B cell (primary cell): ENCODE data around the gene GMPR. TPM values are rescaled to one million over a fixed set of nuclear protein-coding genes. Genes with fewer than 3 reads are reported as not detected.
A peak's percentile ranks its signal among the peaks of the same experiment; 100 is the strongest.

Experiments used
- ATAC-seq: fragments of 200-7000 bp; cut with Tn5 transposase; one replicate; pipeline ENCODE4 v1.10.0; 2021; ENCODE audit warnings: low read depth, mild to moderate bottlenecking, moderate number of reproducible peaks, moderate library complexity
- CTCF ChIA-PET: fragments of 350-600 bp; sonication (Branson Sonifier 250); formaldehyde crosslinking; loops from one replicate; lab custom pipeline; 2021; ENCODE audit warnings: antibody characterized with exemption, inconsistent platforms; lab: Charles Lee
- POLR2A ChIA-PET: fragments of 350-600 bp; sonication (Branson Sonifier 250); formaldehyde crosslinking; loops from one replicate; lab custom pipeline; 2021; ENCODE audit warnings: antibody characterized with exemption; lab: Charles Lee
- DNase-seq: peaks from one replicate; pipeline ENCODE4 v3.0.0; 2013
- H2AFZ ChIP-seq: 2 replicates; pipeline ENCODE4 v1.6.1; 2012; ENCODE audit warnings: mild to moderate bottlenecking, low read depth, low read length; ENCODE audit not compliant: insufficient read depth, poor library complexity, severe bottlenecking
- H3K27ac ChIP-seq, 2 donors: 1 replicate in 1 of 2; 2 replicates in 1 of 2; pipeline ENCODE4 v1.5.1; 2012 to 2013; ENCODE audit warnings: low read length in 2 of 2, mild to moderate bottlenecking in 2 of 2, moderate library complexity in 1 of 2
- H3K27me3 ChIP-seq, 4 experiments: fragments of 200-600 bp in 1 of 4; sonication (generic) in 1 of 4; replicated peaks in 1 of 4; 1 replicate in 2 of 4; 2 replicates in 2 of 4; pipeline versions ENCODE4 v1.6.1 to v1.7.0; 2013 to 2016; ENCODE audit warnings: low read length in 3 of 4, mild to moderate bottlenecking in 2 of 4, mixed read lengths in 1 of 4, moderate library complexity in 1 of 4; ENCODE audit not compliant: insufficient read depth in 4 of 4, control insufficient read depth in 3 of 4; ENCODE audit errors: control extremely low read depth in 1 of 4
- H3K36me3 ChIP-seq, 2 experiments: replicated peaks in 1 of 2; 1 replicate in 1 of 2; 2 replicates in 1 of 2; pipeline versions ENCODE4 v1.6.1 to v1.7.1; 2013; ENCODE audit warnings: low read length in 1 of 2; ENCODE audit not compliant: insufficient read depth in 2 of 2, control insufficient read depth in 1 of 2; ENCODE audit errors: control extremely low read depth in 1 of 2, extremely low read depth in 1 of 2
- H3K4me1 ChIP-seq, 2 donors: fragments of 200-600 bp in 1 of 2; sonication (generic) in 1 of 2; 1 replicate in 1 of 2; 2 replicates in 1 of 2; pipeline versions ENCODE4 v1.5.1 to v1.6.1; 2013 to 2017; ENCODE audit warnings: low read length in 2 of 2; ENCODE audit not compliant: control insufficient read depth in 2 of 2, insufficient read depth in 2 of 2
- H3K4me2 ChIP-seq: replicated peaks from 2 replicates; pipeline ENCODE3; 2012; ENCODE audit warnings: mild to moderate bottlenecking, low read depth, low read length; ENCODE audit not compliant: poor library complexity, severe bottlenecking
- H3K4me3 ChIP-seq, 5 experiments: fragments of 200-600 bp in 1 of 5; sonication (generic) in 1 of 5; 1 replicate in 3 of 5; 2 replicates in 2 of 5; pipeline versions ENCODE4 v1.5.1 to v1.7.0; 2011 to 2016; ENCODE audit warnings: low read length in 4 of 5, mild to moderate bottlenecking in 4 of 5, low read depth in 2 of 5, control low read depth in 1 of 5, moderate library complexity in 1 of 5; ENCODE audit not compliant: insufficient read depth in 1 of 5; ENCODE audit errors: control extremely low read depth in 1 of 5, extremely low read depth in 1 of 5
- H3K79me2 ChIP-seq: fragments of 200-600 bp; sonication (generic); one replicate; pipeline ENCODE4 v1.6.0; 2016; ENCODE audit warnings: low read length; ENCODE audit not compliant: control insufficient read depth, insufficient read depth
- H3K9ac ChIP-seq: fragments of 200-600 bp; sonication (generic); 2 replicates; pipeline ENCODE4 v1.6.1; 2017; ENCODE audit warnings: mild to moderate bottlenecking, low read length, moderate library complexity
- H3K9me3 ChIP-seq, 3 donors: one replicate each; pipeline versions ENCODE4 v1.6.1 to v1.7.1; 2013; ENCODE audit warnings: low read length in 2 of 3; ENCODE audit not compliant: control insufficient read depth in 2 of 3, insufficient read depth in 1 of 3; ENCODE audit errors: control extremely low read depth in 1 of 3
- H4K20me1 ChIP-seq: 2 replicates; pipeline ENCODE4 v1.6.0; 2012; ENCODE audit warnings: mild to moderate bottlenecking, low read length; ENCODE audit not compliant: insufficient read depth, control insufficient read depth, poor library complexity, severe bottlenecking
- H3K27ac Mint-ChIP-seq: one replicate; pipeline ENCODE4 v1.8.0; 2021; ENCODE audit warnings: mixed read lengths
- H3K27me3 Mint-ChIP-seq: one replicate; pipeline ENCODE4 v1.8.0; 2021; ENCODE audit warnings: mixed read lengths
- H3K4me1 Mint-ChIP-seq: one replicate; pipeline ENCODE4 v1.8.0; 2021; ENCODE audit warnings: mixed read lengths
- H3K4me3 Mint-ChIP-seq: one replicate; pipeline ENCODE4 v1.8.0; 2021; ENCODE audit warnings: mixed read lengths
- H3K9me3 Mint-ChIP-seq: one replicate; pipeline ENCODE4 v1.8.0; 2022; ENCODE audit warnings: mixed read lengths; ENCODE audit not compliant: insufficient read depth
- EZH2 ChIP-seq: IDR thresholded peaks from 2 replicates; pipeline ENCODE4 v1.6.1; 2012; ENCODE audit warnings: borderline replicate concordance, low read depth, mild to moderate bottlenecking, moderate library complexity, low read length; ENCODE audit not compliant: insufficient read depth, poor library complexity, severe bottlenecking
- WGBS: methylation state at CpG from one replicate; pipeline ENCODE4 v1.1.5; 2013; ENCODE audit warnings: missing lambda C conversion rate; ENCODE audit not compliant: insufficient coverage; 5-methylcytosine and 5-hydroxymethylcytosine counted together
- intact Hi-C: fragments of 100-400 bp; cut with micrococcal nuclease; formaldehyde crosslinking; loops from one replicate; pipeline ENCODE4 v1.10.0; 2022
- polyA plus RNA-seq: library from polyadenylated mRNA; depleted of rRNA; stranded (reverse); fragments of >200 nt; gene quantifications from 2 replicates; pipeline ENCODE4 v1.2.3, GENCODE V29; 2012
- total RNA-seq, 2 donors: library from RNA; stranded (reverse); fragments of 120-200 nt in 1 of 2; gene quantifications; 1 replicate in 1 of 2; 2 replicates in 1 of 2; pipeline versions ENCODE4 v1.2.3 to v1.2.4, GENCODE V29; 2013 to 2022
- TF ChIP-seq, protein P1 (sequence below): fragments of 200-600 bp; IDR thresholded peaks from one replicate; pipeline ENCODE4 v1.8.0; 2022; ENCODE audit warnings: antibody characterized with exemption, mild to moderate bottlenecking

Gene GMPR
- total and polyA plus RNA-seq, 2 donors (not counting 1 experiment from before 2014, with no cell fraction given), result 0.82 TPM; not detected in 1

DNA sequence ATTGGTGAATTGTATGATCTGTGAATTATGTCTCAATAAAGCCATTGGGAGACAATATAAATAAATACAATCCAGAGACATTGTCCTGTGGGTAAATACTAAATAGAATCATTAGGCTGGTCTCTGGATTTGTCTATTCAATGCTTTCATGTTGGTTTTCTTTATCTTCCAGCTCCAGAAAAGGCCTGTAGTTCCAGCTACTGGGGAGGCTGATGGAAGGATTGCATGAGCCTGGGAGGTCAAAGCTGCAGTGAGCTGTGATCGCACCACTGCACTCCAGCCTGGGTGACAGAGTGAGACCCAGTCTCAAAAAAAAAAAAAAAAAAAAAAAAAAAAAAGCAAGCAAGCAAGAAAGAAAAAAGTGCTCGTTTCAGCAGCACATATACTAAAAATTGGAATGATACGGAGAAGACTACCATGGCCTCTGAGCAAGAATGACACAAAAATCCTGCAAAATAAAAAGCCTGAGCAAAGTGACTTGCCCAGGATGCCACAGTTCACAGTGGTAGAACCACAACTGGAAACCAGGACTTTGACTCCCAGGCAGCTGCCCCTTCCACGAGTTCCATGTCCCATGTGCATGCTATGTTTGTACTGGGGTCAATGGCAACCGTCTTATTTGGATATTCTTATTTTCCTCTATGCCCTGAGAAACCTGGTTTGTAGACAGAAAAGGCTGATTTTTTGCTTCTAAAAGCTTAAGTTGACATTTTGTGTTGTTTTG lies 33.6 kb upstream of the GMPR start:
- peak; percentile 9 for ATAC-seq

More for the DNA sequence above, 33.6 kb upstream of the GMPR start:
- Histone ChIP-seq H3K4me2 (peak overlapping the region; percentile 39), H3K27ac (peak overlapping the region in 1 of 2 donors; percentile 27), H3K36me3 (no peaks in the 10 kb centered on the region), H3K9me3 (no peaks in the 10 kb centered on the region), H4K20me1 (no peaks in the 10 kb centered on the region), H3K27me3 (peaks cover 0 to 3% (median 1%) of the 10 kb centered on the region in 4 experiments), H3K79me2 (no peaks in the 10 kb centered on the region), H3K4me1 (peaks cover 20 to 21% of the 10 kb centered on the region in 2 donors), H3K9ac (peak overlapping the region; percentile 5), H3K4me3 (no peak overlapping the region), H2AFZ (no peak overlapping the region)
- intact Hi-C loops, result loop anchor here (1.0 to 2.0 kb wide), 4 partner anchors 22 to 543 kb away; partner anchors contain the start of gene MYLIP
- H3K4me1 Mint-ChIP-seq, result peaks cover 29% of the 10 kb centered on the region
- WGBS, result 60% methylated on average over 2 of the region's 5 CpGs
- peaks cover 8% of the 10 kb centered on the region for H3K27me3 Mint-ChIP-seq
- ChIA-PET CTCF (interaction anchor here (0.7 to 12.9 kb wide), 21 partner anchors 8 to 1993 kb away, joined by 3 to 176 read pairs (median 6); partner anchors contain the start of gene MYLIP), POLR2A (interaction anchor here (0.6 to 1.4 kb wide), 2 partner anchors 74 to 76 kb away, joined by 4 to 6 read pairs; partner anchors contain the start of gene MYLIP)
- no peak for DNase-seq
- H3K9me3 Mint-ChIP-seq, result no peaks in the 10 kb centered on the region
- H3K27ac Mint-ChIP-seq, result peak overlapping the region; percentile 93
- TF ChIP-seq EZH2, result no peak
- TF ChIP-seq, protein P1, sequence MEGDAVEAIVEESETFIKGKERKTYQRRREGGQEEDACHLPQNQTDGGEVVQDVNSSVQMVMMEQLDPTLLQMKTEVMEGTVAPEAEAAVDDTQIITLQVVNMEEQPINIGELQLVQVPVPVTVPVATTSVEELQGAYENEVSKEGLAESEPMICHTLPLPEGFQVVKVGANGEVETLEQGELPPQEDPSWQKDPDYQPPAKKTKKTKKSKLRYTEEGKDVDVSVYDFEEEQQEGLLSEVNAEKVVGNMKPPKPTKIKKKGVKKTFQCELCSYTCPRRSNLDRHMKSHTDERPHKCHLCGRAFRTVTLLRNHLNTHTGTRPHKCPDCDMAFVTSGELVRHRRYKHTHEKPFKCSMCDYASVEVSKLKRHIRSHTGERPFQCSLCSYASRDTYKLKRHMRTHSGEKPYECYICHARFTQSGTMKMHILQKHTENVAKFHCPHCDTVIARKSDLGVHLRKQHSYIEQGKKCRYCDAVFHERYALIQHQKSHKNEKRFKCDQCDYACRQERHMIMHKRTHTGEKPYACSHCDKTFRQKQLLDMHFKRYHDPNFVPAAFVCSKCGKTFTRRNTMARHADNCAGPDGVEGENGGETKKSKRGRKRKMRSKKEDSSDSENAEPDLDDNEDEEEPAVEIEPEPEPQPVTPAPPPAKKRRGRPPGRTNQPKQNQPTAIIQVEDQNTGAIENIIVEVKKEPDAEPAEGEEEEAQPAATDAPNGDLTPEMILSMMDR, result no peak
- H3K4me3 Mint-ChIP-seq, result peak overlapping the region; percentile 83
